RWPE2 (cell line): Measurements from ENCODE around the gene CHAF1B.
"Not testable (repeated sequence)": the region's sequence is repeated elsewhere in the genome, so short reads cannot be mapped to it uniquely, and the experiment has no call there.

ENCODE experiments used
- ATAC-seq: fragments of 200-7000 bp; cut with Tn5 transposase; 3 replicates; pipeline ENCODE4 v1.9.1; 2021; ENCODE audit warnings: low read depth
- DNase-seq: peaks from one replicate; pipeline ENCODE4 v3.0.0-alpha.2; 2020; ENCODE audit warnings: low spot score
- H3K27ac ChIP-seq: fragments of 450-650 bp; 2 replicates; pipeline ENCODE4 v1.5.1; 2017; ENCODE audit warnings: mild to moderate bottlenecking; ENCODE audit not compliant: poor library complexity, severe bottlenecking
- H3K27me3 ChIP-seq: fragments of 250-450 bp; sonication (Bioruptor Pico); 2 replicates; pipeline ENCODE4 v1.5.1; 2021; ENCODE audit warnings: mild to moderate bottlenecking, moderate library complexity; ENCODE audit not compliant: insufficient read depth, poor library complexity, severe bottlenecking
- H3K36me3 ChIP-seq: fragments of 250-450 bp; sonication (Bioruptor Pico); 2 replicates; pipeline ENCODE4 v1.5.1; 2020; ENCODE audit warnings: low read depth, mild to moderate bottlenecking, moderate library complexity
- H3K4me1 ChIP-seq: fragments of 250-450 bp; sonication (Bioruptor Pico); 2 replicates; pipeline ENCODE4 v1.5.1; 2021; ENCODE audit warnings: mild to moderate bottlenecking, moderate library complexity; ENCODE audit not compliant: insufficient read depth, poor library complexity, severe bottlenecking
- H3K4me3 ChIP-seq: fragments of 250-450 bp; sonication (Bioruptor Pico); 2 replicates; pipeline ENCODE4 v1.5.1; 2021; ENCODE audit warnings: mild to moderate bottlenecking, moderate library complexity; ENCODE audit not compliant: severe bottlenecking
- H3K9me3 ChIP-seq: fragments of 250-450 bp; sonication (Bioruptor Pico); 2 replicates; pipeline ENCODE4 v1.5.1; 2021; ENCODE audit warnings: mild to moderate bottlenecking, moderate library complexity; ENCODE audit not compliant: severe bottlenecking
- CTCF ChIP-seq: fragments of 450-650 bp; IDR thresholded peaks from one replicate; pipeline ENCODE4 v1.5.1; 2017; ENCODE audit warnings: mild to moderate bottlenecking, moderate library complexity; ENCODE audit not compliant: poor library complexity, severe bottlenecking

The CHAF1B gene

GRCh38 chr21:36386031-36386642, 945 bp downstream of the CHAF1B start:
- no peaks in the 10 kb centered on the region for H3K4me1 ChIP-seq
- DNase-seq (no peak), ATAC-seq (peak; percentile 1; the same call in 2 of the 3 replicates)
- no peak for TF ChIP-seq CTCF
- H3K27me3 ChIP-seq: no peaks in the 10 kb centered on the region
- peaks cover 35% of the 10 kb centered on the region for H3K36me3 ChIP-seq
- H3K9me3 ChIP-seq: no peaks in the 10 kb centered on the region
- peak overlapping the region; percentile 81 for H3K4me3 ChIP-seq
- peak overlapping the region; percentile 33 for H3K27ac ChIP-seq

- peaks cover 35% of the 10 kb centered on the region for H3K36me3 ChIP-seq
- no peak for DNase-seq
- no peak for TF ChIP-seq CTCF
- H3K9me3 ChIP-seq: no peaks in the 10 kb centered on the region
- ATAC-seq: no peak
- no peak overlapping the region for H3K27ac ChIP-seq
- H3K4me1 ChIP-seq: no peaks in the 10 kb centered on the region
- H3K4me3 ChIP-seq: no peak overlapping the region
- H3K27me3 ChIP-seq: no peaks in the 10 kb centered on the region
Observed at GRCh38 chr21:36388096-36388495, 2.9 kb downstream of the CHAF1B start.

GRCh38 chr21:36388835-36389234, 3.6 kb downstream of the CHAF1B start:
- Histone ChIP-seq H3K36me3 (peaks cover 38% of the 10 kb centered on the region), H3K4me3 (no peak overlapping the region), H3K9me3 (no peaks in the 10 kb centered on the region), H3K27me3 (no peaks in the 10 kb centered on the region), H3K27ac (no peak overlapping the region), H3K4me1 (no peaks in the 10 kb centered on the region)
- ATAC-seq (peak; percentile 40; the same call in 2 of the 3 replicates), DNase-seq (no peak)
- no peak for TF ChIP-seq CTCF

- peaks cover 48% of the 10 kb centered on the region for H3K36me3 ChIP-seq
- ATAC-seq, H3K9me3 ChIP-seq, H3K27ac ChIP-seq, DNase-seq, H3K4me3 ChIP-seq, H3K27me3 ChIP-seq, H3K4me1 ChIP-seq: not testable (repeated sequence)
Observed at GRCh38 chr21:36391649-36392048, 6.5 kb downstream of the CHAF1B start.

- Histone ChIP-seq H3K4me3 (no peak overlapping the region), H3K36me3 (peaks cover 63% of the 10 kb centered on the region), H3K27me3 (no peaks in the 10 kb centered on the region), H3K27ac (no peak overlapping the region), H3K4me1 (no peaks in the 10 kb centered on the region), H3K9me3 (no peaks in the 10 kb centered on the region)
- DNase-seq: no peak
- ATAC-seq: no peak
- TF ChIP-seq CTCF: no peak
Observed at GRCh38 chr21:36395353-36396111, 10.3 kb downstream of the CHAF1B start.
